WERI-Rb-1 (cell line): Measurements from ENCODE around the gene MPDU1.
A peak's percentile ranks its signal among the peaks of the same experiment; 100 is the strongest.
"Not testable (repeated sequence)": the region's sequence is repeated elsewhere in the genome, so short reads cannot be mapped to it uniquely, and the experiment has no call there.

Source experiments
- DNase-seq: peaks from one replicate; pipeline ENCODE4 v3.0.0-alpha.2; 2020
- H3K27ac ChIP-seq: fragments of 250-450 bp; sonication (Bioruptor Pico); 2 replicates; pipeline ENCODE4 v1.5.1; 2020; ENCODE audit warnings: mild to moderate bottlenecking, moderate library complexity
- H3K27me3 ChIP-seq: fragments of 250-450 bp; sonication (Bioruptor Pico); 2 replicates; pipeline ENCODE4 v1.5.1; 2021; ENCODE audit warnings: mild to moderate bottlenecking, low read depth, moderate library complexity; ENCODE audit not compliant: insufficient read depth, severe bottlenecking
- H3K36me3 ChIP-seq: fragments of 250-450 bp; sonication (Bioruptor Pico); 2 replicates; pipeline ENCODE4 v1.5.1; 2020; ENCODE audit warnings: mild to moderate bottlenecking, moderate library complexity
- H3K4me3 ChIP-seq: 2 replicates; pipeline ENCODE4 v1.5.1; 2011; ENCODE audit warnings: low read depth, mild to moderate bottlenecking, control low read depth, low read length
- H3K9me3 ChIP-seq: fragments of 250-450 bp; sonication (Bioruptor Pico); 2 replicates; pipeline ENCODE4 v1.5.1; 2021; ENCODE audit warnings: mild to moderate bottlenecking, moderate library complexity; ENCODE audit not compliant: severe bottlenecking
- CTCF ChIP-seq: IDR thresholded peaks from 2 replicates; pipeline ENCODE4 v1.5.1; 2011; ENCODE audit warnings: low read depth, mild to moderate bottlenecking, control low read depth, inconsistent platforms, low read length

The MPDU1 gene

DNA sequence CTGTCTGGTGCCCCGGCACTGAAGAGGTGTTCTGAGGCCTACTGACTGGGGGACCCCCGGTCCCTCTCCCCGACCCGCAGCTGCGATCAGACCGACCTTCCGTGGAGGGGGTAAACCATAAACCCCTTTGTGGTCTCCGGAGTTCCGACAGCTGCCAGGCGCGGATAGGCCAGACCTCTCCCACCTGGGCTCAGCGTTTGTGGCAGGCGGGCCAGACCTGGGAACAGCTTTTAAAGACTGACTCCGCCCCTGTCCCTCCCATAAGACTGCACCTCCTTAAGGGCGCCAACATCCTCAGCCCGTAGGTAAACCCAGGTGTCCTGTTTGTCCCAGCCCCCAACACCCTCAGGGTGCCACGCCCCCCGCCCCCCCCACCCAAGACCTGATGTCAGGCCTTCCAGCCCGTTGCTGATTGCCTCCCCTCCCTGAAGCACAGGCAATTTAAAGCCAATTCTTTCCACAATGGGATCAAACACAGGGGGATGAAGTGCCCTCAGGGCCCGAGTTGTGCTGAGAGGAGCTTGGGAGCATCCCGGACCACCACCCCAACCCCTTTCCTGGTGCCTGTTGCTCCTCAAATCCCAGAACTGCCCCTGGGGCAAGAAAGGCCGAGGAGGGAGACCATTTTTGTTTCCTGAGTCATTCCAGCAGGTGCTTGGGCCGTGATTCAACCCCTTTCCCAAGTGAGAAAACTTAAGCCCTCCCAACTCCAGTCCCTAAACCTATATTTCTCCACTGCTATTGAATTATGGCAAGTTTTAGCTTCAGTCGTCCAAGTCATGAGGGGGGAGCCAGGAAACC, 6.4 kb downstream of the MPDU1 start, which contains the start of gene SOX15:
Gene SOX15, minus strand, starts transcription at position 204 of the 801 bp plus-strand sequence. CDS start 418 bp downstream, outside the sequence.
- Histone ChIP-seq H3K27ac (peak within 1 kb of the TSS; percentile 78), H3K36me3 (peaks cover 61% of the 10 kb centered on the region), H3K9me3 (no peaks in the 10 kb centered on the region), H3K27me3 (no peaks in the 10 kb centered on the region), H3K4me3 (peak within 1 kb of the TSS; percentile 34)
- no peak for TF ChIP-seq CTCF
- DNase-seq, result peak; percentile 57

- TF ChIP-seq CTCF, result no peak
- H3K27me3 ChIP-seq, result no peaks in the 10 kb centered on the region
- H3K9me3 ChIP-seq, result no peaks in the 10 kb centered on the region
- peak; percentile 94 for DNase-seq
- H3K27ac ChIP-seq, result peak overlapping the region; percentile 78
- peaks cover 68% of the 10 kb centered on the region for H3K36me3 ChIP-seq
- no peak overlapping the region for H3K4me3 ChIP-seq
Measured at GRCh38 chr17:7590743-7591142, 7.1 kb downstream of the MPDU1 start.

DNA sequence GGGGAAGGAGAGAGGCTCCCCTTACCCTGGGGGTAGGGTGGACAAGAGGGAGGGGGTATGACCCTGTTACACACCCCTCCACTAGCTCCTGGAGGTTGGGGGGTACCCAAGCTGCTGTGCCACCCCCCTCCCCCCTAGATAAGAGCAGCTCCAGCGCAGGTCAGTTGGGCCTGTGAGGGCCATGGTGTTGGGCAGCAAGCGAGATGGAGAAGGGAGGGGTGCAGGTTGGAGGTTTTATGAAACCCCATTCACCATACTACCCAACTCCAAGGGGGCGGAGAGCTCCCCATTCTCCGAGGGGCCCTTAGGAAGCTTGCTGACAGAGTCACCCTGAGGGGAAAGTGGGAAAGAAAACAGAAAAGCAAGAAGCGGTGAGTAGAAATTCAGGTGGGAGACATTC, 7.9 kb downstream of the MPDU1 start:
- H3K27ac ChIP-seq, result peak overlapping the region; percentile 78
- no peaks in the 10 kb centered on the region for H3K9me3 ChIP-seq
- H3K36me3 ChIP-seq, result peaks cover 74% of the 10 kb centered on the region
- H3K27me3 ChIP-seq, result no peaks in the 10 kb centered on the region
- no peak for TF ChIP-seq CTCF
- DNase-seq, result no peak
- no peak overlapping the region for H3K4me3 ChIP-seq

DNA sequence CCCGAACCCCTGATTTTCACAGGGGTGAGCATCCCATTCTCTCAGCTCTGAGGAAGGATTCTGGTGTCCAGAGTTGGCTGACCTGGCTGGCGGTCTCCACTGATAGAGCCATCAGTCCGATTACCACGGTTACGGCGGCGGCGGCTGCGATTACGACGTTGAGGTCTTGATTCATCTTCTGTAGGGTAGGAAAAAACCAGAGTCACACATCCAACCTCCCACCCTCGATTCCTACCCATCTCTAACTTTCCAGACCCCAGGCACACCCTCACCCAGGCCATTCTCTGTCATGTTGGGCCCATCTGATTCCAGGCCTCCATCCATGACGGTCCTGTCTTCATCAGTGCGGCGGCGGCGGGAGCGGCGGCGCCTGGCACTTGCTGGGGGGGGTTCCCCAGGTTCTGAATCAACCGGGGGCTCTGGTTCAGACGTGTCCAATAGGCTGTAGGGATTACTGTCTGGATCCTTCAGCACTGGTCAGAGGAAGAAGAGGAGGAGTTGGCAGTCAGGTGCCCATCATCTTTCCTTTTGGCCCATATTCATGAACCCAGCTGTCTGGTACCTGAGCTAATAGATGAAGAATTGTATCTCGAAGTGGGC, 8.9 kb downstream of the MPDU1 start:
- H3K9me3 ChIP-seq, result no peaks in the 10 kb centered on the region
- no peak for DNase-seq
- no peaks in the 10 kb centered on the region for H3K27me3 ChIP-seq
- H3K4me3 ChIP-seq, result no peak overlapping the region
- no peak for TF ChIP-seq CTCF
- peaks cover 74% of the 10 kb centered on the region for H3K36me3 ChIP-seq
- H3K27ac ChIP-seq, result no peak overlapping the region; the same call in 1 of the 2 replicates

- no peak for TF ChIP-seq CTCF
Measured at GRCh38 chr17:7593296-7593695, 9.6 kb downstream of the MPDU1 start.

DNA sequence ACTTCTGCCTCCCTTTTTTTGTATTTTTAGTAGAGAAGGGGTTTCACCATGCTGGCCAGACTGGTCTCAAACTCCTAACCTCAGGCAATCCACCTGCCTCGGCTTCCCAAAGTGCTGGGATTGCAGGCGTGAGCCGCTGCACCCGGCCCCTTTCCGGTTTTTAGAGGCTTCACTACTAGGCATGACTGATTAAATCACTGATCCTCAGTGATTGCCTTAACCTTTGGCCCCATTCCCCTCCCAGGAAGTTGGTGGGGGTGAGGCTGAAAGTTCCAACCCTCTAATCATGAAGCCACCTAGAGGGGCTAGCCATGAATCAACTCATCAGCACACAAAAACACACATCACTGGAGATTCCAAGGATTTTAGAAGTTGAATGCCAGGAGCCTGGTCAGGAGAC, 13.9 kb downstream of the MPDU1 start:
- not testable (repeated sequence) for H3K4me3 ChIP-seq, DNase-seq, H3K9me3 ChIP-seq, H3K27me3 ChIP-seq, H3K27ac ChIP-seq
- H3K36me3 ChIP-seq, result peaks cover 91% of the 10 kb centered on the region

More at GRCh38 chr17:7593296-7593695, 9.6 kb downstream of the MPDU1 start:
- no peaks in the 10 kb centered on the region for H3K27me3 ChIP-seq
- no peak overlapping the region for H3K27ac ChIP-seq
- DNase-seq, result no peak
- no peak overlapping the region for H3K4me3 ChIP-seq
- no peaks in the 10 kb centered on the region for H3K9me3 ChIP-seq
- H3K36me3 ChIP-seq, result peaks cover 71% of the 10 kb centered on the region
